Skeletal muscle cell (primary cell): ENCODE results near the gene VIP.

Source experiments
- DNase-seq: peaks from one replicate; pipeline ENCODE4 v3.0.0-alpha.2; 2010; ENCODE audit warnings: low read depth
- H3K4me3 ChIP-seq: 2 replicates; pipeline ENCODE4 v1.5.1; 2011; ENCODE audit warnings: low read depth, mild to moderate bottlenecking, control low read depth, low read length, moderate library complexity

Gene VIP

GRCh38 chr6:152771061-152771687, 20.6 kb downstream of the VIP start:
- DNase-seq: no peak
- H3K4me3 ChIP-seq: no peak overlapping the region

DNA sequence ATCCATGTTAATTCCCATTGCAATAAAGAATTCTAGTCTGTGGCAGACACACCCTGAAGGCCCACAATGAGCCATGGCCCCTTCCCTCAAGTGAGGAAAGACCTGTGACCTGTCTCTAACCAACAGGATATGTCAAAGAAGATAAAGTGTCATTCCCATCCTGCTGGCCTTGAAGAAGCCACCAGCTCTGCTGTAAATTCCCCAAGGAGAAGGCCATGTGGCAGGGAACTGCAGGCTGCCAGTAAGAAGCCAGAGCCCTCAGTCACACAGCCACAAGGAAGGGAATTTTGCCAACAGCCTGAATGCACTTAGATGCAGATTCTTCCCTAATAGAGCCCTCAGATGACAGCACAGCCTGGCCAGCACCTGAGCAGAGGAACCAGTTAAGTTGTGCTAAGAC, 24.8 kb downstream of the VIP start:
- DNase-seq: no peak
- H3K4me3 ChIP-seq: no peak overlapping the region

GRCh38 chr6:152776833-152777232, 26.2 kb downstream of the VIP start:
- no peak for DNase-seq
- no peak overlapping the region for H3K4me3 ChIP-seq

- DNase-seq: no peak
These were observed 32.8 kb downstream of the VIP start for GRCh38 chr6:152783217-152783878.

GRCh38 chr6:152794696-152795095, 44.1 kb downstream of the VIP start:
- no peak for DNase-seq
- H3K4me3 ChIP-seq: no peak overlapping the region

More at GRCh38 chr6:152783217-152783878, 32.8 kb downstream of the VIP start:
- no peak overlapping the region for H3K4me3 ChIP-seq

DNA sequence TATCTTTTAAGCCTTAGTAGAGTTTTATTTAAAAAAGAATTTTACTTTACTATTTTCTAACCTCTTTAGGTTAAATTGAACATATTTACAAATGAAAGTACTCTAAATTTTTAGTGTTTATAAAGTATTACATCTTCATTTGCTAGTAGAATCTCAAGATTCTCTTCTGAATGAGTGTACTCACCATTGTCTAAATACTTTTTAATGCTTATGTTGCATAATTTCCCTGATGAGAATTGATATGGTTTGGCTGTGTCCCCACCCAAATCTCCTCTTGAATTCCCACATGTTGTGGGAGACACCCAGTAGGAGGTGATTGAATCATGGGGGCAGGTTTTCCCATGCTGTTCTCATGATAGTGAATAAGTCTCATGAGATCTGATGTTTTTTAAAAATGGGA, 53.6 kb downstream of the VIP start:
- DNase-seq: no peak
- no peak overlapping the region for H3K4me3 ChIP-seq
